Tibial nerve (tissue), 4 donors: Measurements from ENCODE around the gene OSBP. TPM values are rescaled to one million over a fixed set of nuclear protein-coding genes. Genes with fewer than 3 reads are reported as not detected.

Experiments used
- DNase-seq, 2 donors: peaks; one replicate each; pipeline ENCODE4 v3.0.0-alpha.2; 2019; ENCODE audit warnings: low spot score in 2 of 2
- H3K27ac ChIP-seq, 4 donors: fragments of 200-600 bp; sonication (generic) in 3 of 4; one replicate each; pipeline ENCODE4 v1.5.1; 2017 to 2019; ENCODE audit warnings: mild to moderate bottlenecking in 1 of 4
- H3K27me3 ChIP-seq, 2 donors: fragments of 200-600 bp; sonication (generic) in 1 of 2; one replicate each; pipeline versions ENCODE4 v1.5.1 to v1.6.0; 2017 to 2019
- H3K36me3 ChIP-seq, 3 donors: fragments of 200-600 bp; sonication (generic); one replicate each; pipeline ENCODE4 v1.5.1; 2018 to 2019
- H3K4me1 ChIP-seq, 4 donors: fragments of 200-600 bp; sonication (generic) in 3 of 4; one replicate each; pipeline ENCODE4 v1.5.1; 2017 to 2019
- H3K4me3 ChIP-seq, 4 donors: fragments of 200-600 bp; sonication (generic) in 3 of 4; one replicate each; pipeline ENCODE4 v1.5.1; 2017 to 2019; ENCODE audit warnings: mild to moderate bottlenecking in 1 of 4, moderate library complexity in 1 of 4
- H3K9me3 ChIP-seq, 4 donors: fragments of 200-600 bp; sonication (generic) in 3 of 4; one replicate each; pipeline ENCODE4 v1.5.1; 2017 to 2019
- EP300 ChIP-seq, 2 donors: sonication (generic); formaldehyde crosslinking; IDR thresholded peaks; one replicate each; pipeline ENCODE4 v1.6.1; 2017; ENCODE audit warnings: antibody characterized with exemption in 2 of 2, mild to moderate bottlenecking in 1 of 2
- POLR2A ChIP-seq, 2 donors: fragments of 450-650 bp; IDR thresholded peaks; one replicate each; pipeline ENCODE4 v1.6.1; 2017; ENCODE audit warnings: antibody characterized with exemption in 2 of 2, mild to moderate bottlenecking in 2 of 2, moderate library complexity in 2 of 2
- WGBS, 2 donors: methylation state at CpG; one replicate each; pipeline ENCODE4 v1.1.5; 2018; 5-methylcytosine and 5-hydroxymethylcytosine counted together
- total RNA-seq, 4 donors: library from RNA; depleted of rRNA; stranded (reverse); fragments of >200 nt; gene quantifications; one replicate each; pipeline ENCODE4 v1.1.0, GENCODE V29; 2016
- TF ChIP-seq, protein P1 (sequence below), 5 experiments: fragments of 200-600 bp in 3 of 5; fragments of 450-650 bp in 2 of 5; sonication (generic) in 3 of 5; IDR thresholded peaks; one replicate each; pipeline ENCODE4 v1.5.1; 2016 to 2019; ENCODE audit warnings: antibody characterized with exemption in 5 of 5, mild to moderate bottlenecking in 3 of 5, moderate library complexity in 2 of 5

Gene OSBP
- total RNA-seq, 4 donors from 2014 or later = 35.4 to 59.7 (median 46.0) TPM

DNA sequence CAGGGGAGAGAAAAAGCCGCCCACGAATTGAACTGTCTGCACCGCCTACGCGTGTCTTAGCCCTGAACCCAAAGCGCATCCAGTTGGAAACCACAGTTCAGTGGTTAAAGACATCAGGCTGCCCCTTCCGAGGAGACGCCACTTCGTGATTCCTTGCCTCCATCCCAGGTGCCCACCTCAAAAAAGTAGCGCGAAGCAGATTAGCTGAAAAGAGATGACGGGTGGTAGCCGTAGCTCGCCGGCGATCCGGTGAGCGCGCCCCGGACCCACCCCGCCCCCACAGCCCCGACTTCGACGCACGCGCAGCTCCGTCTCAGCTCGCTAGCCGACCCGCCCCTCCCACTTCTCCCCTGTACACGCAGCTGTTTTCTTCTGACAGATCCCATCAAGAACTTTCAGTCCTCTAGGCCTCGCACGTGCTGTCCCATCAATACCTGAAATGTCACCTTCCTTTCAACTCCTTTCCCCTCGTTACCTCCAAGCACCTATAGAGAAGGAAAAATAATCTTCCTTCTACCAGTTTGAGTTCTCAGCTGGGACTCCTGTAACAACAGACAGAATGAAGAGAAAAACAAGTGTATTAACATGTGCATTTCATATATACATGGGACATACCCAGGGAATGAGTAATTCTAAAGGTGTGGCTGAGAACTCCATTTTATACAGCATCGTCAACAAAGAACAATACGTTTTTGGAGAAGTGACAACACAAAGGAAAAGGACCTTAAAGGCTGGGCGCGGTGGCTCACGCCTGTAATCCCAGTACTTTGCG is 54.7 kb downstream of the OSBP start:
- Histone ChIP-seq H3K4me1 (peaks cover 0 to 38% (median 6%) of the 10 kb centered on the region in 4 donors), H3K9me3 (no peaks in the 10 kb centered on the region), H3K27ac (peak overlapping the region; percentile 81 to 97 (median 94)), H3K27me3 (no peaks in the 10 kb centered on the region), H3K36me3 (no peaks in the 10 kb centered on the region), H3K4me3 (peak overlapping the region; percentile 58 to 97 (median 87))
- peak; percentile 80 to 82 for DNase-seq
- 7 to 9% methylated on average over 26 to 39 of the region's 40 CpGs for WGBS, 2 donors
- TF ChIP-seq EP300 (IDR thresholded peaks at IDR 0.05) (peak in 1 of 2 donors; percentile 77), POLR2A (IDR thresholded peaks at IDR 0.05) (peak in 1 of 2 donors; percentile 55)
- TF ChIP-seq, protein P1, sequence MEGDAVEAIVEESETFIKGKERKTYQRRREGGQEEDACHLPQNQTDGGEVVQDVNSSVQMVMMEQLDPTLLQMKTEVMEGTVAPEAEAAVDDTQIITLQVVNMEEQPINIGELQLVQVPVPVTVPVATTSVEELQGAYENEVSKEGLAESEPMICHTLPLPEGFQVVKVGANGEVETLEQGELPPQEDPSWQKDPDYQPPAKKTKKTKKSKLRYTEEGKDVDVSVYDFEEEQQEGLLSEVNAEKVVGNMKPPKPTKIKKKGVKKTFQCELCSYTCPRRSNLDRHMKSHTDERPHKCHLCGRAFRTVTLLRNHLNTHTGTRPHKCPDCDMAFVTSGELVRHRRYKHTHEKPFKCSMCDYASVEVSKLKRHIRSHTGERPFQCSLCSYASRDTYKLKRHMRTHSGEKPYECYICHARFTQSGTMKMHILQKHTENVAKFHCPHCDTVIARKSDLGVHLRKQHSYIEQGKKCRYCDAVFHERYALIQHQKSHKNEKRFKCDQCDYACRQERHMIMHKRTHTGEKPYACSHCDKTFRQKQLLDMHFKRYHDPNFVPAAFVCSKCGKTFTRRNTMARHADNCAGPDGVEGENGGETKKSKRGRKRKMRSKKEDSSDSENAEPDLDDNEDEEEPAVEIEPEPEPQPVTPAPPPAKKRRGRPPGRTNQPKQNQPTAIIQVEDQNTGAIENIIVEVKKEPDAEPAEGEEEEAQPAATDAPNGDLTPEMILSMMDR (IDR thresholded peaks at IDR 0.05) = no peak

GRCh38 chr11:59560290-59560701 is 55.3 kb downstream of the OSBP start:
- peak overlapping the region; percentile 81 to 97 (median 94) for H3K27ac ChIP-seq
- WGBS, 2 donors = 0 to 1% methylated on average over 18 of the region's 18 CpGs

GRCh38 chr11:59559886-59560285 is 55.7 kb downstream of the OSBP start:
- DNase-seq = no peak
- no peaks in the 10 kb centered on the region for H3K36me3 ChIP-seq
- peaks cover 0 to 38% (median 6%) of the 10 kb centered on the region in 4 donors for H3K4me1 ChIP-seq
- 57 to 60% methylated on average over 8 of the region's 8 CpGs for WGBS, 2 donors
- TF ChIP-seq, protein P1 (IDR thresholded peaks at IDR 0.05) = no peak
- no peak for TF ChIP-seq EP300 (IDR thresholded peaks at IDR 0.05)
- no peak for TF ChIP-seq POLR2A (IDR thresholded peaks at IDR 0.05)
- peak overlapping the region; percentile 58 to 97 (median 87) for H3K4me3 ChIP-seq
- no peaks in the 10 kb centered on the region for H3K9me3 ChIP-seq
- peak overlapping the region; percentile 81 to 97 (median 94) for H3K27ac ChIP-seq
- H3K27me3 ChIP-seq = no peaks in the 10 kb centered on the region

More at GRCh38 chr11:59560290-59560701, 55.3 kb downstream of the OSBP start:
- Histone ChIP-seq H3K27me3 (no peaks in the 10 kb centered on the region), H3K4me1 (peaks cover 0 to 38% (median 6%) of the 10 kb centered on the region in 4 donors), H3K4me3 (peak overlapping the region; percentile 58 to 97 (median 87)), H3K9me3 (no peaks in the 10 kb centered on the region), H3K36me3 (no peaks in the 10 kb centered on the region)
- DNase-seq = peak; percentile 51 to 88
- TF ChIP-seq, protein P1 (IDR thresholded peaks at IDR 0.05) = no peak
- peak in 1 of 2 donors; percentile 50 for TF ChIP-seq EP300 (IDR thresholded peaks at IDR 0.05)

- Histone ChIP-seq H3K27me3 (no peaks in the 10 kb centered on the region), H3K4me3 (peak overlapping the region in 1 of 4 donors; percentile 55), H3K36me3 (no peaks in the 10 kb centered on the region), H3K9me3 (no peaks in the 10 kb centered on the region), H3K27ac (peak overlapping the region in 3 of 4 donors; percentile 8 to 88 (median 87)), H3K4me1 (peaks cover 0 to 38% (median 6%) of the 10 kb centered on the region in 4 donors)
- TF ChIP-seq EP300 (IDR thresholded peaks at IDR 0.05) (no peak), POLR2A (IDR thresholded peaks at IDR 0.05) (no peak)
- TF ChIP-seq, protein P1 (IDR thresholded peaks at IDR 0.05) = no peak
- 68 to 74% methylated on average over 7 of the region's 7 CpGs for WGBS, 2 donors
- DNase-seq = no peak
Observed at GRCh38 chr11:59558270-59558643, 57.3 kb downstream of the OSBP start.

DNA sequence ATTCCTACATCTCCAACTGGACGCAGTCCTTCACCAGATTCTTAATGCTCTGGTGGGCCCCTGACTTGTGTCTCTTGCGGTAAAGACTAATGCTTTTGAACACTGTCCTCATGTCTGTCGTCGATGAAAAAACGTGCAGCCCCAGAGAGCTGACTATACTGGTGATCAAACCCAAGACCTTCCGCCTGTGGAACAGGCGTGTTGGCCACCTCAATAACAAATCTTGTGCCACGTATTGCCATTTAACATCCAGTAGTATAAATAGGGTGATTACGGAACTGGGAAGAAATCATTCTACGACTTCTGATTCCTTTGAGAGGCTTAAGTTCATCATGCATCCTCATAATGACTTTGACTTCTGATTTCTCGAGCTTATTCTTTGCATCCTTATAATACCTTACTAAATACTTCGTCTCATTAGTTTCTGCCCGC is 58.6 kb downstream of the OSBP start:
- Histone ChIP-seq H3K4me3 (peak overlapping the region; percentile 32 to 55 (median 38)), H3K36me3 (no peaks in the 10 kb centered on the region), H3K9me3 (no peaks in the 10 kb centered on the region), H3K4me1 (peaks cover 0 to 41% (median 6%) of the 10 kb centered on the region in 4 donors), H3K27ac (peak overlapping the region in 3 of 4 donors; percentile 70 to 88 (median 87)), H3K27me3 (no peaks in the 10 kb centered on the region)
- DNase-seq = no peak
- 16 to 23% methylated on average over 13 of the region's 13 CpGs for WGBS, 2 donors
- TF ChIP-seq EP300 (IDR thresholded peaks at IDR 0.05) (no peak), POLR2A (IDR thresholded peaks at IDR 0.05) (no peak)
- TF ChIP-seq, protein P1 (IDR thresholded peaks at IDR 0.05) = no peak
